Measurements from ENCODE around the gene GLYR1. TPM values are rescaled to one million over a fixed set of nuclear protein-coding genes. Genes with fewer than 3 reads are reported as not detected.

GLYR1 gene
- total and polyA plus RNA-seq, 2 donors from 2014 or later: 47.9 to 119 TPM

DNA sequence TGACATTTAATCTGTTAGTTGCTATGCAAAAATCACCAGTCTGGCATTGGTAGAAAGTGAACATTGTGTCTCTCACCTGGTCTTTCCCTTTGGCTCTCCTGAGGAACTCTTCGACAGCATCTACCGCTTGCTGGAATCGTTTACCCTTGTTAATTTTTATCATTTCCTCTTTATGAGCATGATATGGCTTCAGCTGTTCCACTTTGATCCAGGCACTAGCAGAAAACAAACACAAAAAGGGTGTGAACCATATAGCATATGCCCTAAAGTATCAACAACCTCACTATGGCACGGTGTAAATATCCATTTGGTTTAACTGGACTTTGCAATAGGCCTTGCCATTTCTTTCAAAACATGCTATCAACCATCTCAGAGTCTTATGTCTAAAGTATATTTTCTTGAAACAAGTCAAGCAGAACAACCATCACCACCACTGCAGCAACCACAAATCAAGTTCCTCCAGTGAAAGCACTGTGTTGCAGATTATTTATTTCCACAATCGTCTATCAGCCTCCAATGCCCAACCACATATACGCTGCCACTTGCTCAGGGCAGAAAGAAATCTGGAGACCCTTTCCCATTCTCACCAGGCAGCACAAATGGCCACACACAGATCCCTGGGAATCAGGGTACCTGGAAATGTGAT, 14.3 kb downstream of the GLYR1 start:
- intact Hi-C loops (cut with DNase I): no loop called here
- H3K9ac ChIP-seq (ENCODE audit: low read length in 3 of 3): no peak overlapping the region
- TF ChIP-seq, protein P1, sequence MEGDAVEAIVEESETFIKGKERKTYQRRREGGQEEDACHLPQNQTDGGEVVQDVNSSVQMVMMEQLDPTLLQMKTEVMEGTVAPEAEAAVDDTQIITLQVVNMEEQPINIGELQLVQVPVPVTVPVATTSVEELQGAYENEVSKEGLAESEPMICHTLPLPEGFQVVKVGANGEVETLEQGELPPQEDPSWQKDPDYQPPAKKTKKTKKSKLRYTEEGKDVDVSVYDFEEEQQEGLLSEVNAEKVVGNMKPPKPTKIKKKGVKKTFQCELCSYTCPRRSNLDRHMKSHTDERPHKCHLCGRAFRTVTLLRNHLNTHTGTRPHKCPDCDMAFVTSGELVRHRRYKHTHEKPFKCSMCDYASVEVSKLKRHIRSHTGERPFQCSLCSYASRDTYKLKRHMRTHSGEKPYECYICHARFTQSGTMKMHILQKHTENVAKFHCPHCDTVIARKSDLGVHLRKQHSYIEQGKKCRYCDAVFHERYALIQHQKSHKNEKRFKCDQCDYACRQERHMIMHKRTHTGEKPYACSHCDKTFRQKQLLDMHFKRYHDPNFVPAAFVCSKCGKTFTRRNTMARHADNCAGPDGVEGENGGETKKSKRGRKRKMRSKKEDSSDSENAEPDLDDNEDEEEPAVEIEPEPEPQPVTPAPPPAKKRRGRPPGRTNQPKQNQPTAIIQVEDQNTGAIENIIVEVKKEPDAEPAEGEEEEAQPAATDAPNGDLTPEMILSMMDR (IDR thresholded peaks at IDR 0.05; ENCODE audit: borderline replicate concordance, extremely low read depth, insufficient read depth): no peak
- FAIRE-seq (no peak), DNase-seq (no peak)
- H3K9me3 ChIP-seq (ENCODE audit: control insufficient read depth in 2 of 3, insufficient read depth in 1 of 3, low read length in 3 of 3): no peaks in the 10 kb centered on the region
- no peak overlapping the region for H3K4me3 ChIP-seq (ENCODE audit: low read length in 3 of 3)
- no peaks in the 10 kb centered on the region for H3K27me3 ChIP-seq (ENCODE audit: control insufficient read depth, insufficient read depth, low read length)
- no peaks in the 10 kb centered on the region for H3K4me1 ChIP-seq (ENCODE audit: control insufficient read depth in 2 of 3, insufficient read depth in 2 of 3, low read depth in 1 of 3, low read length in 3 of 3)
- no peak overlapping the region for H3K27ac ChIP-seq (ENCODE audit: low read depth in 2 of 2, low read length in 2 of 2)
- peaks cover 9 to 53% (median 36%) of the 10 kb centered on the region in 3 donors for H3K36me3 ChIP-seq (ENCODE audit: control insufficient read depth in 2 of 3, insufficient read depth in 3 of 3, low read length in 3 of 3)

DNA sequence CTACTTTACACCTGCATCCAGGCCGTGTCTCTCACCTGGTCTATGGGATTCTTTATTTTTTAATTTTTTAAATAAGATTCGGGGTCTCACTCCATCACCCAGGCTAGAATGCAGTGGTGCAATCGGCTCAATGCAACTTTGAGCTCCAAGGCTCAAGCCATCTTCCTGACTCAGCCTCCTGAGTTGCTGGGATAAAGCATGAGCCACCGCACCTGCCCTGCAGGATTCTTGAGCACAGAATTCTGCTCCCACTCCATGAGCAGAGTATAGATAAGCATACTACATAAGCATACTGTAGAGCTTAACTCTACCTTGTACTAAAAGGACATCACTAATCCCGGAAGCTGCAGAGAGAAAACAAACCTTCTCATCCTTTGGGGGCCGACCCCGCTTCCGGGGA, 15.5 kb downstream of the GLYR1 start:
- Histone ChIP-seq H3K9ac (ENCODE audit: low read length in 3 of 3) (no peak overlapping the region), H3K4me3 (ENCODE audit: low read length in 3 of 3) (no peak overlapping the region), H3K36me3 (ENCODE audit: control insufficient read depth in 2 of 3, insufficient read depth in 3 of 3, low read length in 3 of 3) (peaks cover 8 to 60% (median 43%) of the 10 kb centered on the region in 3 donors), H3K9me3 (ENCODE audit: control insufficient read depth in 2 of 3, insufficient read depth in 1 of 3, low read length in 3 of 3) (no peaks in the 10 kb centered on the region), H3K27ac (ENCODE audit: low read depth in 2 of 2, low read length in 2 of 2) (no peak overlapping the region), H3K27me3 (ENCODE audit: control insufficient read depth, insufficient read depth, low read length) (no peaks in the 10 kb centered on the region), H3K4me1 (ENCODE audit: control insufficient read depth in 2 of 3, insufficient read depth in 2 of 3, low read depth in 1 of 3, low read length in 3 of 3) (no peaks in the 10 kb centered on the region)
- FAIRE-seq: no peak
- no peak for DNase-seq
- intact Hi-C loops (cut with DNase I): no loop called here
- TF ChIP-seq, protein P1 (IDR thresholded peaks at IDR 0.05; ENCODE audit: borderline replicate concordance, extremely low read depth, insufficient read depth): no peak

DNA sequence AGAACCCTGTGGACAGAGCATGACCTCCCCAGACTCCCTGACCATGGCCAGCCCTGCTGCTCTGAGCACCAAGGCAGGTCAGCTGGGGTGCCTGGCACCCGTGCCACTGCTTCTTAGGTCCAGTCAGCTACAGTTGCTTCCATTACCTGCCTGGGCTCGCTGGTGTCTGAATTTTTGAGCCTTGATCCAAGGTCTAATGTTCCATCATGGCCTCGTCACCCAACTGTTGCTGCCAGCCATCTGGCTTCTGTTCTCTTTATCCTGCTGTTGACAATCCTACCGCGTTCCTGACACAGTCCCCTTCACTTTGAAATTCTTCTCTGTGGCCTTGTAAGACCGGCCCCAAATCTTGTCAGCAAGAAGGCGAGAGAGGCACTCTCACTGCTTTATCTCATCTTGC, 16.7 kb downstream of the GLYR1 start:
- H3K9ac ChIP-seq (ENCODE audit: low read length in 3 of 3): no peak overlapping the region
- no peak overlapping the region for H3K27ac ChIP-seq (ENCODE audit: low read depth in 2 of 2, low read length in 2 of 2)
- no peaks in the 10 kb centered on the region for H3K27me3 ChIP-seq (ENCODE audit: control insufficient read depth, insufficient read depth, low read length)
- intact Hi-C loops (cut with DNase I): no loop called here
- H3K9me3 ChIP-seq (ENCODE audit: control insufficient read depth in 2 of 3, insufficient read depth in 1 of 3, low read length in 3 of 3): no peaks in the 10 kb centered on the region
- DNase-seq (no peak), FAIRE-seq (no peak)
- TF ChIP-seq, protein P1 (IDR thresholded peaks at IDR 0.05; ENCODE audit: borderline replicate concordance, extremely low read depth, insufficient read depth): no peak
- no peak overlapping the region for H3K4me3 ChIP-seq (ENCODE audit: low read length in 3 of 3)
- H3K4me1 ChIP-seq (ENCODE audit: control insufficient read depth in 2 of 3, insufficient read depth in 2 of 3, low read depth in 1 of 3, low read length in 3 of 3): no peaks in the 10 kb centered on the region
- peaks cover 6 to 58% (median 37%) of the 10 kb centered on the region in 3 donors for H3K36me3 ChIP-seq (ENCODE audit: control insufficient read depth in 2 of 3, insufficient read depth in 3 of 3, low read length in 3 of 3)

Data from kidney (tissue), 14 donors.